MCF 10A (cell line): Measurements from ENCODE around the gene STT3B. TPM values are rescaled to one million over a fixed set of nuclear protein-coding genes. Genes with fewer than 3 reads are reported as not detected.

Experiments
- BruUV-seq: library from RNA; stranded (reverse); fragments of 400-500 nt; replicated peaks from 2 replicates; lab custom pipeline; 2021; lab: Mats Ljungman, UMichigan
- CTCF ChIA-PET: fragments of 300-600 bp; sonication (Branson Sonifier 250); formaldehyde crosslinking; extraction: SDS; loops from one replicate; lab custom pipeline; 2021; ENCODE audit warnings: antibody characterized with exemption, inconsistent platforms; lab: Yijun Ruan, JAX
- POLR2A ChIA-PET: fragments of 300-600, 350-650 bp; sonication (Branson Sonifier 250); formaldehyde crosslinking; extraction: SDS; loops from one replicate; lab custom pipeline; 2020; ENCODE audit warnings: antibody characterized with exemption, inconsistent platforms; lab: Yijun Ruan, JAX
- DNase-seq: peaks from one replicate; pipeline ENCODE4 v3.0.0-alpha.2; 2018; ENCODE audit not compliant: unreplicated experiment
- H3K27ac Mint-ChIP-seq: one replicate; pipeline ENCODE4 v1.8.0; 2022; ENCODE audit warnings: mild to moderate bottlenecking, low read depth, mixed read lengths; ENCODE audit not compliant: unreplicated experiment
- H3K27me3 Mint-ChIP-seq: one replicate; pipeline ENCODE4 v1.8.0; 2022; ENCODE audit warnings: mixed read lengths; ENCODE audit not compliant: insufficient read depth, unreplicated experiment
- H3K36me3 Mint-ChIP-seq: one replicate; pipeline ENCODE4 v1.8.0; 2022; ENCODE audit warnings: mild to moderate bottlenecking, moderate library complexity, mixed read lengths; ENCODE audit not compliant: insufficient read depth, unreplicated experiment
- H3K4me1 Mint-ChIP-seq: one replicate; pipeline ENCODE4 v1.8.0; 2022; ENCODE audit warnings: mixed read lengths; ENCODE audit not compliant: insufficient read depth, unreplicated experiment
- H3K4me3 Mint-ChIP-seq: one replicate; pipeline ENCODE4 v1.8.0; 2022; ENCODE audit warnings: mild to moderate bottlenecking, moderate library complexity, mixed read lengths; ENCODE audit not compliant: unreplicated experiment
- H3K9me3 Mint-ChIP-seq: one replicate; pipeline ENCODE4 v1.8.0; 2022; ENCODE audit warnings: mixed read lengths; ENCODE audit not compliant: unreplicated experiment
- CTCF ChIP-seq: fragments of 200-600 bp; IDR thresholded peaks from one replicate; pipeline ENCODE4 v1.8.0; 2022; ENCODE audit warnings: antibody characterized with exemption, mild to moderate bottlenecking; ENCODE audit not compliant: unreplicated experiment
- intact Hi-C: fragments of 100-400 bp; cut with micrococcal nuclease; formaldehyde crosslinking; loops from 2 replicates; pipeline ENCODE4 v1.14.1; 2022
- total RNA-seq: library from RNA; stranded (reverse); gene quantifications from 2 replicates; pipeline ENCODE4 v1.2.3, GENCODE V29; 2022

The STT3B gene
- total RNA-seq, 1 experiment from 2014 or later: 118 TPM

- Mint-ChIP-seq H3K4me1 (peaks cover 22% of the 10 kb centered on the region), H3K9me3 (no peaks in the 10 kb centered on the region), H3K36me3 (no peaks in the 10 kb centered on the region), H3K27me3 (no peaks in the 10 kb centered on the region), H3K27ac (no peak overlapping the region), H3K4me3 (no peak overlapping the region)
- no TSS peak for BruUV-seq
- no peak for DNase-seq
- POLR2A ChIA-PET: no interaction called here
- no peak for TF ChIP-seq CTCF
- CTCF ChIA-PET: no interaction called here
- intact Hi-C loops: no loop called here
Measured at GRCh38 chr3:31571325-31571724, 38.6 kb downstream of the STT3B start.

- no peak for DNase-seq
- H3K4me3 Mint-ChIP-seq: no peak overlapping the region
- ChIA-PET CTCF (no interaction called here), POLR2A (interaction anchor here (0.6 kb wide), 1 partner anchor 12 kb away, joined by 3 read pairs; no protein-coding TSS in a partner anchor)
- peaks cover 17% of the 10 kb centered on the region for H3K4me1 Mint-ChIP-seq
- BruUV-seq: no TSS peak
- H3K9me3 Mint-ChIP-seq: no peaks in the 10 kb centered on the region
- intact Hi-C loops: no loop called here
- TF ChIP-seq CTCF: no peak
- peaks cover 8% of the 10 kb centered on the region for H3K36me3 Mint-ChIP-seq
- H3K27ac Mint-ChIP-seq: no peak overlapping the region
- H3K27me3 Mint-ChIP-seq: no peaks in the 10 kb centered on the region
Measured at GRCh38 chr3:31572236-31573004, 39.7 kb downstream of the STT3B start.

DNA sequence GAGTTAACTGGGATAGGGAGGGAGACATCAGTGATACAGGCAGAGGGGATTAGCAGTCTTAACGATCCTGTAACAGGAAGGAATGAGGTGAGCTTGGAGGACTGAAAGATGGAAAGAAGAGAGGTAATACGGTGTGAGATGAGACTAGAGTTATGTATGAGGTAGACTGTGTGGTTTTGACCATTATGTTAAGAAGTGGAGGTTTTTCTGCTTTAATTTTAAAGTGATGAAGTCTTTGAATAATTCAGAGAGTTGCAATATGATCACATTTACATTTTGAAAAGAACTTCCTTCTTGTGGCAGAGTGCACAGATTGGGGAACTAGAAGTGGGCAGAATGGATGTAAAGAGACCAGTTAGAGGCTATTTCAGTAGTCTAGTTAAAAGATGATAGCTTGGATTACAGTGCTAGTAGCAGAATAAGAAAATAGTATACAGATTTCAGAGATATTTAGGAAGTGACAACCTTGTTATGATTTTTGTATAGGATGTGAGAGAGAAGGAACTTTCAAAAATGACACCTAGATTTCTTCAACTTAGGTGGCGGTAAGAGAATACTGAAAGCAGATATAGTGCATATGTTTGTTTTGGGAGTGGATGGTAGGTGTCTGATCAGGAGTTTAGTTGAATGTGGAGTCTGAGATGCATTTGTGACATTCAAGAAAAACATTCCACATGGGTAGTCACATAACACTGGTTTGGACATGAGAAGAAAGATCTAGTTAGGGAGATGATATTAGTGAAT, 40.5 kb downstream of the STT3B start:
- H3K9me3 Mint-ChIP-seq: no peaks in the 10 kb centered on the region
- no peaks in the 10 kb centered on the region for H3K27me3 Mint-ChIP-seq
- no peak overlapping the region for H3K27ac Mint-ChIP-seq
- ChIA-PET POLR2A (no interaction called here), CTCF (no interaction called here)
- H3K36me3 Mint-ChIP-seq: peaks cover 8% of the 10 kb centered on the region
- TF ChIP-seq CTCF: no peak
- intact Hi-C loops: no loop called here
- H3K4me1 Mint-ChIP-seq: peaks cover 12% of the 10 kb centered on the region
- no peak overlapping the region for H3K4me3 Mint-ChIP-seq
- DNase-seq: no peak
- BruUV-seq: no TSS peak

DNA sequence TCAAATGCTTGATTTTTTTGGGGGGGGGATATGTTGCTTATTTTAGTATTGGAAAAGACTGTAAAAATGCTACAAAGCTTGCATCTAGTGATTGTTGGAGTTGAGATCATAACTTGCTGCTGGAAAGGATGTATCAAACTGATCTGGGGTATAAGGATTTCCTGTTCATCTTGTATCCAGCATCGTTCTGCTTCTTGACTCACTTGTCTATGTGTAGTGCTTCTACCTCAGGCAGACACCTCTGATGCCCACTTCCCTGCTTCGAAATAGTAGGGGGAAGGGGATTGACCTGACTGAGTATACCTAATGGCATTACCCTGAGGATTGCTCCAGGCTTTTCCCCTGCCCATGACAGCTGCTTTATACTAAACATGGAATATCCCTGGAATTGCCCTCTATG, 42.7 kb downstream of the STT3B start:
- H3K27ac Mint-ChIP-seq: no peak overlapping the region
- DNase-seq: no peak
- no peaks in the 10 kb centered on the region for H3K27me3 Mint-ChIP-seq
- POLR2A ChIA-PET: no interaction called here
- no TSS peak for BruUV-seq
- TF ChIP-seq CTCF: no peak
- peaks cover 12% of the 10 kb centered on the region for H3K4me1 Mint-ChIP-seq
- no peaks in the 10 kb centered on the region for H3K9me3 Mint-ChIP-seq
- peaks cover 13% of the 10 kb centered on the region for H3K36me3 Mint-ChIP-seq
- CTCF ChIA-PET: interaction anchor here (0.6 to 1.4 kb wide), 4 partner anchors 24 to 156 kb away, joined by 3 to 4 read pairs (median 3); no protein-coding TSS in a partner anchor
- no peak overlapping the region for H3K4me3 Mint-ChIP-seq
- intact Hi-C loops: no loop called here
